Measurements from ENCODE around the gene EPOP.

The EPOP gene

GRCh38 chr17:38705803-38706504, 31.2 kb upstream of the EPOP start:
- no peak for DNase-seq

DNA sequence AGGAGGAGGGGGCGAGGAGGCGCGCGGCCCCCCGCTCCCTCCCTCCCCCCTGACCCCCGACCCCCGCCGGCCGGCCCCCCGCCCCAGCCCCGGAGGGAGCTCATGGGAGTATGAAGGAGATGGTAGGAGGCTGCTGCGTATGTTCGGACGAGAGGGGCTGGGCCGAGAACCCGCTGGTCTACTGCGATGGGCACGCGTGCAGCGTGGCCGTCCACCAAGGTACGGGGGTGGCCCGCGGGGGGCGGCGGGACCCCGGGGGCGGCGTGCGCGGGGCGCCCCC, 30.7 kb upstream of the EPOP start:
- no peak for DNase-seq

DNA sequence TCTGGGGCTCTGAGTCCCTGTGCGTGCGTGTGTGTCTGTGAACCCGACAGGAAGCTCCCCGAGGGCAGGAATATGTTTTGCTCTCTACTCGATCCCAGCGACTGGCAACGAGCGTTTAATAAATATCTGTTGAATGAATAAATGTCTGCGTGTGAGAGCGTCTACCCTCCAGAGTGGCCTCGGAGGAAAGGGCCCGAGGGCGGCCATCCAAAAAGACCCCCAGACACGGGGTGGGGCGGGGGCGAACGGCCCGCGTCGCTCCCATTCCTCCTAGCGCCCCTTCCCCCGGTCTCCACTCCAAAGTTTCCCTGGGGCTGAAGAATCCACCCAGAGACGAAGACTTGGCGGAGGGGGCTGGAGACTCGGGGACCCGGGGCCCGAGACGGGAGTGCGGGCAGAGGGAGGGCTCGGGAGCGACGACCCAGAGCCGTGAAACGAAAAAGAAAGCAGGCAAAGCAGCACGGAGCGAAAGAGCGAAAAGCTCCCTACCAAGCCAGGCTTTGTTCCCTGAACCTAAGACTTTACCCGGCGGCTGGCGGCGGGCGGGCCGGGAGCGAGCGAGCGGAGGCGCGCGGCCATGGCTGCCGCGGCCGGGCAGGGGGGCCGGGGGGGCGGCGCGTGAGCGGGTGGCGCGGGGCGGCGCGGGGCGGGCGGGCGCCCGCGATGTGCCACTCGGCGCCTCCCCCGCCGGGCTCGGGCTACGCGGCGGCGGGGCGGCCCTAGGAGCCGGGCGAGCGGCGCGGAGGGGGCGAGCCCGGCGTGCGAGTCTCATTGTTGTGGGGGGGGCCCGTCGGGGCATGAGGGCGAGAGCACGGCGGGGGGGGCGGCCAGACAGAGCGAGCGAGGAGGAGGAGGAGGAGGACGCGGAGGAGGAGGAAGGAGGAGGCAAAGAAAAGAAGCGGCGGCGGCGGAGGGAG, 30.1 kb upstream of the EPOP start, which contains the start of gene MLLT6:
Gene MLLT6 (plus strand): TSS at position 668 of the 917 bp plus-strand sequence. CDS start 360 bp downstream, outside the sequence.
- DNase-seq, result peak in 1 of 2 experiments; percentile 42

GRCh38 chr17:38703742-38704605, 29.2 kb upstream of the EPOP start:
- DNase-seq, result no peak

GRCh38 chr17:38702916-38703741, 28.4 kb upstream of the EPOP start:
- DNase-seq, result no peak

DNA sequence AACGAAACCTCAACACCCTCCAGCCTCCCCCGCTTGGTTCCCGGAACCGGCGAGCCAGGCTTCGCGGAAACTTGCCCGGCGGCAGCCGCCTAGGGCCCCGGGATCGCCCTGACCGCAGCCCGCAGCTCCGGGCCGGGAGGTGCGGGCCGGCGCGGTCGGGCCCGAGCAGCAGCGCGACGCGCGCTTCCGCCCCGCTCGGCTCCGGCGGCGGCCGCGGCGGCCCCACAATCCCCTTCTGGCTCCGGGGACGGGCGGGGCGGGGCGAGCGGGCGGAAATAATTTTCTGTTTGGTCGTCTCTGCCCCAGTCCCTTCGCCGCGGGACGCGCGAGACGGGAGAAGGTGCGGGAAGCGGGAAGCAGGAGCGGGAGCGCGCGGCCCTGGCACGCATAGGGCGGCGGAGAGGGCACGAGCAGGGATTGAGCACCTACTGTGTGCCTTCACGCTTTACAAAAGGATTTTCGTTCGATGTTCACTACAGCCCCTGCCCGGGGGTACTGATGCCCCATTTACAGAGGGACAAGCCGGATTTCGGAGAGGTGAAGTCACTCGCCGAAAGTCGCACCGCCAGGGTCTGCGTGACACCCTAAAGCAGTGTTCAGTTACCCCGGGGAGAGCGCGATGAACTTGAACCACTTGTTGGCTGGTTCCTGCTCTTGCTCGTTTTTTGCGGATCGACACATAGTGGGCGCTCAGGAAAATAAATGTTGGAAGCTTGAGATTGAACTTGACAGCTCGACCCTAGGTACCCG, 27.6 kb upstream of the EPOP start:
- peak in 1 of 2 experiments; percentile 58 for DNase-seq

DNA sequence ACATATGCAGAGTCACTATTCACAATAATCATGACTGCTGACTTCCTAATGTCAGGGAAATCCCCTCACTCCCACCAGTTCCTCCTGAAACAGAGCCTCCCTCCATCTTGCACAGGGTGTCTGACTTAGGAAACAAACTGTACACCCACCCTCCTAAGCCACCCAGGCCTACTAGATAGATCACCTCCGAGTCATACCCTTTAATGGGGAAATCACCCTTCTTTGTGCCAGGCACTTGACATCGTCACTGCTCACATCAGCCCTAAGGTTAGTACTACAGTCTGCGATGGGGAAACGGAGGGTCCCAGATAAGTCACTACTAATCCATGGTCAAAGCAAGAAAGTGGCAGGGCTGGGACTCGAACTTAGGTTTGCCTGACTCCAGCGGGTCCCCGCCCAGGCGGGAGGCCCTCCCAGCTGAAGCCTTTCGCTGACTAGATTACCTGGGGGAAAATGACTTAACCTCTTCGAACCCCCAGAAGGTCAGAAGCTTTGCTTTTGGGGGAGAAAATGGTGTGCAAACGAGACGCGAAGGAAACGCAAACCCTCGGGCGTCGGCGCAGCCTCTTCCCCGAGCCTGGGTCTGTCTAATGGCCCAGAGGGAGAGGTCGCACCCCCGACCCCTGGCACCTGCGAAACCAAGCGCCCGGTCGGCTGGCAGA, 26.9 kb upstream of the EPOP start:
- no peak for DNase-seq

- no peak for DNase-seq
Observed at GRCh38 chr17:38698760-38699159, 24.0 kb upstream of the EPOP start.

- no peak for DNase-seq
Observed at GRCh38 chr17:38697061-38697820, 22.5 kb upstream of the EPOP start.

GRCh38 chr17:38693700-38694329, 19.1 kb upstream of the EPOP start:
- DNase-seq, result peak in 1 of 2 experiments; percentile 7

DNA sequence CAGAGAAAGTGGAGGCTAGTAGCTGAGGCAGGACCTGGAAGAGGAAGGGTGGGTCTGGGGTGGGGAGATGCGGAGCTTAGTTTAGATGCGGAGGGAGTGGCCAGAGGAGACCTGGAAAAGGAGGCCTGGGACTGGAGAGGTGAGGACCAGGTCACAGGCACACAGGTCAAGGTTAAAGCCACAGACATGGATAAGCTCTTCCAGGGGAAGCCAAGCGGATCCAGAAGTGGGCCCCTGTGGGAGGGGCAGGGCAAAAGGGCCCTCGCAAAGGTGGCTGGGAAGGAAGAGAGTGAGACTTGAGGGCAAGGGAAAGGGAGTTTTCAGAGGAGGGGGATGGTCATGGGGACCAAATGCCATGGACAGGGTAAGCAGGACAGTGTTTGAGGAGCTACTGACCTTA, 16.4 kb upstream of the EPOP start:
- no peak for DNase-seq

GRCh38 chr17:38690386-38690785, 15.6 kb upstream of the EPOP start:
- DNase-seq, result no peak

- no peak for DNase-seq
Observed at GRCh38 chr17:38687286-38687685, 12.5 kb upstream of the EPOP start.

DNA sequence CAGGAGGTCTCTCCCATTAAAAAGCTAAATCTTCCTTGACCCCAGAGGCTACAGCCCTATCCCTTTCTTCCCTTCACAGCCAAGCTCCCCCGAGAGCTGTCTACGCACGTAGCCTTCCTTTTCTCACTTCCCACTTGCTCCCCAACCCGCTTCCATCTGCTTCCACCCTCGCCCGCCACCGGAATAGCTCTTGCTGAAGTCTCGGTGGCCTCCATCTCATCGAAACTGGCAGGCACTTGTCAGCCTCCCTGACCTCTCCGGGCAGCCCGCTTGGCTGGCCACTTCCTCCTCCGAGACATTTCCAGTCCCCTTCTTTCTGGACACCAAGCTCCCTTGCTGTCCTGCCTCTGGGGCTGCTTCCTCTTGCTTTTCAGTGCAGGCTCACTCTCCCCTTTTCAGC, 10.7 kb upstream of the EPOP start:
- DNase-seq, result no peak

- no peak for DNase-seq
Observed at GRCh38 chr17:38681096-38681495, 6.3 kb upstream of the EPOP start.

DNA sequence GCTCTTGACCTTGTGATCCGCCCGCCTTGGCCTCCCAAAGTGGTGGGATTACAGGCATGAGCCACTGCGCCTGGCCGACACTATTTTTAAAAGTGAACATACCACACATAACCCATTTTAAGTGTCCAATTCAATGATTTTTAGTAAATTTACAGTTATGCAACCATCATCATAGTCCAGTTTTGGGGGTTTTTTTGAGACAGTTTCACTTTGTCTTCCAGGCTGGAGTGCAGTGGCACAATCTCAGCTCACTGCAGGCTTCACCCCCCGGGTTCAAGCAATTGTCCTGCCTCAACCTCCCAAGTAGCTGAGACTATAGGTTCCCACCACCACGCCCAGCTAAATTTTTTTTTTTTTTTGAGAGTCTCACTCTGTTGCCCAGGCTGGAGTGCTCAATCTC, 3.1 kb upstream of the EPOP start:
- DNase-seq, result no peak

GRCh38 chr17:38676706-38677504, 2.1 kb upstream of the EPOP start:
- peak; percentile 11 to 27 for DNase-seq

GRCh38 chr17:38674014-38674748, 576 bp downstream of the EPOP start:
- DNase-seq, result no peak
